SK-N-SH (cell line): ENCODE data around the gene RPS19. TPM values are rescaled to one million over a fixed set of nuclear protein-coding genes. Genes with fewer than 3 reads are reported as not detected.

Source experiments
- CTCF ChIA-PET: fragments of 300-600, 350-600 bp; formaldehyde crosslinking; extraction: SDS; loops from one replicate; lab custom pipeline; 2021; lab: Yijun Ruan, JAX
- POLR2A ChIA-PET: fragments of 350-600 bp; sonication (Branson Sonifier 250); formaldehyde crosslinking; extraction: SDS; loops from one replicate; lab custom pipeline; 2020; ENCODE audit warnings: antibody characterized with exemption, inconsistent platforms; lab: Yijun Ruan, JAX
- DNase-seq: peaks from one replicate; pipeline ENCODE4 v3.0.0; 2012
- H2AFZ ChIP-seq: fragments of 200-600 bp; sonication (generic); 2 replicates; pipeline ENCODE4 v1.8.1; 2016; ENCODE audit warnings: antibody characterized with exemption, mild to moderate bottlenecking, low read depth
- H3F3A ChIP-seq: fragments of 200-600 bp; sonication (generic); replicated peaks from 2 replicates; pipeline ENCODE3; 2016; ENCODE audit warnings: antibody characterized with exemption, mild to moderate bottlenecking; ENCODE audit not compliant: insufficient read depth
- H3K27ac ChIP-seq, 2 experiments: fragments of 200-500 bp in 1 of 2; fragments of 200-600 bp in 1 of 2; sonication (Bioruptor generic) in 1 of 2; sonication (generic), shearing (Covaris generic) in 1 of 2; 2 replicates each; pipeline versions ENCODE4 v1.5.1 to v1.6.1; 2014 to 2016; ENCODE audit warnings: low read depth in 2 of 2, inconsistent platforms in 1 of 2, low read length in 1 of 2, mild to moderate bottlenecking in 1 of 2, mixed read lengths in 1 of 2
- H3K27me3 ChIP-seq: fragments of 200-600 bp; sonication (generic), shearing (Covaris generic); 2 replicates; pipeline ENCODE4 v1.6.1; 2016; ENCODE audit warnings: mixed run types; ENCODE audit not compliant: insufficient read depth
- H3K36me3 ChIP-seq, 2 experiments: fragments of 200-500 bp in 1 of 2; fragments of 200-600 bp in 1 of 2; sonication (Bioruptor generic) in 1 of 2; sonication (generic) in 1 of 2; replicated peaks in 1 of 2; 2 replicates each; pipeline versions ENCODE3 to v1.5.1; 2014 to 2016; ENCODE audit warnings: low read length in 1 of 2, mild to moderate bottlenecking in 1 of 2; ENCODE audit not compliant: insufficient read depth in 2 of 2, control insufficient read depth in 1 of 2
- H3K4me1 ChIP-seq, 2 experiments: fragments of 200-500 bp in 1 of 2; fragments of 200-600 bp in 1 of 2; sonication (Bioruptor generic) in 1 of 2; sonication (generic), shearing (Covaris generic) in 1 of 2; 2 replicates each; pipeline versions ENCODE4 v1.5.1 to v1.6.1; 2014 to 2016; ENCODE audit warnings: low read depth in 1 of 2, low read length in 1 of 2, mixed run types in 1 of 2; ENCODE audit not compliant: insufficient read depth in 2 of 2, control insufficient read depth in 1 of 2
- H3K4me2 ChIP-seq: fragments of 200-600 bp; sonication (generic), shearing (Covaris generic); 2 replicates; pipeline ENCODE4 v1.6.1; 2017; ENCODE audit warnings: mixed run types
- H3K4me3 ChIP-seq, 2 experiments: fragments of 200-500 bp in 1 of 2; fragments of 200-600 bp in 1 of 2; sonication (Bioruptor generic) in 1 of 2; sonication (generic), shearing (Covaris generic) in 1 of 2; 2 replicates each; pipeline versions ENCODE4 v1.5.1 to v1.8.1; 2014 to 2016; ENCODE audit warnings: low read depth in 2 of 2, inconsistent platforms in 1 of 2, low read length in 1 of 2, mild to moderate bottlenecking in 1 of 2, mixed read lengths in 1 of 2, moderate library complexity in 1 of 2
- H3K79me2 ChIP-seq: fragments of 200-600 bp; sonication (generic); 2 replicates; pipeline ENCODE4 v1.8.1; 2017; ENCODE audit warnings: mild to moderate bottlenecking; ENCODE audit not compliant: insufficient read depth
- H3K9ac ChIP-seq: fragments of 200-600 bp; sonication (generic); 2 replicates; pipeline ENCODE4 v1.6.1; 2017; ENCODE audit warnings: mixed run types
- H3K9me2 ChIP-seq: fragments of 200-600 bp; sonication (generic); 2 replicates; pipeline ENCODE4 v1.6.1; 2017; ENCODE audit warnings: mixed run types
- H3K9me3 ChIP-seq: fragments of 200-600 bp; sonication (generic); 2 replicates; pipeline ENCODE4 v1.6.1; 2017; ENCODE audit warnings: mixed run types, mild to moderate bottlenecking, moderate library complexity
- H4K20me1 ChIP-seq: fragments of 200-600 bp; sonication (generic); 2 replicates; pipeline ENCODE4 v1.6.1; 2017; ENCODE audit warnings: mild to moderate bottlenecking, mixed run types; ENCODE audit not compliant: insufficient read depth
- FOXM1 ChIP-seq: IDR thresholded peaks from 2 replicates; pipeline ENCODE4 v1.4.0; 2012; ENCODE audit warnings: low read depth, mild to moderate bottlenecking
- GABPA ChIP-seq: IDR thresholded peaks from 2 replicates; pipeline ENCODE4 v1.4.0; 2012; ENCODE audit warnings: low read depth, mild to moderate bottlenecking
- GATA2 ChIP-seq: sonication (generic); formaldehyde crosslinking; IDR thresholded peaks from 2 replicates; pipeline ENCODE4 v1.5.0; 2020; ENCODE audit warnings: mild to moderate bottlenecking, missing genetic modification reagents
- NFIC ChIP-seq: IDR thresholded peaks from 2 replicates; pipeline ENCODE4 v1.4.0; 2012; ENCODE audit warnings: borderline replicate concordance
- NRF1 ChIP-seq: IDR thresholded peaks from 2 replicates; pipeline ENCODE4 v1.6.1; 2012; ENCODE audit warnings: low read depth, mild to moderate bottlenecking, low read length
- SIN3A ChIP-seq: IDR thresholded peaks from 2 replicates; pipeline ENCODE4 v1.6.1; 2012; ENCODE audit warnings: low read depth, mild to moderate bottlenecking, low read length, moderate library complexity, borderline replicate concordance
- TCF12 ChIP-seq: IDR thresholded peaks from 2 replicates; pipeline ENCODE4 v1.4.0; 2012
- USF1 ChIP-seq: IDR thresholded peaks from 2 replicates; pipeline ENCODE4 v1.4.0; 2012; ENCODE audit warnings: low read depth, borderline replicate concordance
- USF2 ChIP-seq: fragments of 150-350 bp; IDR thresholded peaks from 2 replicates; pipeline ENCODE4 v1.6.1; 2017; ENCODE audit warnings: antibody characterized with exemption, low read length, low read depth, borderline replicate concordance
- ZBTB33 ChIP-seq: IDR thresholded peaks from 2 replicates; pipeline ENCODE4 v1.4.0; 2012; ENCODE audit warnings: low read depth, borderline replicate concordance
- WGBS: methylation state at CpG from one replicate; pipeline ENCODE4 v1.1.6; 2017; ENCODE audit warnings: low lambda C conversion rate; 5-methylcytosine and 5-hydroxymethylcytosine counted together
- polyA plus RNA-seq, 3 experiments: library from polyadenylated mRNA; depleted of rRNA; stranded (reverse); fragments of >200 nt; gene quantifications; 2 replicates each; pipeline ENCODE4 v1.2.3, GENCODE V29; 2012
- TF ChIP-seq, protein P1 (sequence below): IDR thresholded peaks from 2 replicates; pipeline ENCODE4 v1.6.1; 2012; ENCODE audit warnings: mild to moderate bottlenecking, low read depth, low read length, moderate library complexity
- TF ChIP-seq, protein P2 (sequence below): IDR thresholded peaks from 2 replicates; pipeline ENCODE4; 2012
- TF ChIP-seq, protein P3 (sequence below): fragments of 150-350 bp; IDR thresholded peaks from 2 replicates; pipeline ENCODE4 v1.6.1; 2016; ENCODE audit warnings: mild to moderate bottlenecking, low read depth, low read length
- TF ChIP-seq, protein P4 (sequence below): fragments of 200-600 bp; sonication (generic); IDR thresholded peaks from 2 replicates; pipeline ENCODE4 v1.6.1; 2017; ENCODE audit warnings: antibody characterized with exemption, mild to moderate bottlenecking, moderate library complexity

Gene RPS19
- polyA plus RNA-seq, 1 of the 3 experiments (the other 2 are of a cell fraction) = 2,819 TPM

DNA sequence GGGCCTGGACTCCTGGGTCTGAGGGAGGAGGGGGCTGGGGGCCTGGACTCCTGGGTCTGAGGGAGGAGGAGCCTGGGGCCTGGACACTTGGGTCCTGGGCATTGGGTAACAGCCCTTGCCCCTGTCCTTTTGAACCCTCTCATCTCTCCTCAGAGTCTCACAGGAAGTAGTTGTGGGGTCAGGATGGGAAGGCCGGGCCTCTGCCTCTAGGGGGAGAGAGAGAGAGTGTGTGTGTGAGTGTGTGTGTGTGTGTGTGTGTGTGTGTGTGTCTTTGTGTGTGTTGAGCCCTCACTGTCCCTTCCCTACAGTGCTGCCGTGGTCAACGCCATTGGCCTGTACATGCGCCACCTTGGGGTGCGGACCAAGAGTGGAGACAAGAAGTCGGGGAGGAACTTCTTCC lies 33.8 kb downstream of the RPS19 start (continued):
- TF ChIP-seq, protein P1, sequence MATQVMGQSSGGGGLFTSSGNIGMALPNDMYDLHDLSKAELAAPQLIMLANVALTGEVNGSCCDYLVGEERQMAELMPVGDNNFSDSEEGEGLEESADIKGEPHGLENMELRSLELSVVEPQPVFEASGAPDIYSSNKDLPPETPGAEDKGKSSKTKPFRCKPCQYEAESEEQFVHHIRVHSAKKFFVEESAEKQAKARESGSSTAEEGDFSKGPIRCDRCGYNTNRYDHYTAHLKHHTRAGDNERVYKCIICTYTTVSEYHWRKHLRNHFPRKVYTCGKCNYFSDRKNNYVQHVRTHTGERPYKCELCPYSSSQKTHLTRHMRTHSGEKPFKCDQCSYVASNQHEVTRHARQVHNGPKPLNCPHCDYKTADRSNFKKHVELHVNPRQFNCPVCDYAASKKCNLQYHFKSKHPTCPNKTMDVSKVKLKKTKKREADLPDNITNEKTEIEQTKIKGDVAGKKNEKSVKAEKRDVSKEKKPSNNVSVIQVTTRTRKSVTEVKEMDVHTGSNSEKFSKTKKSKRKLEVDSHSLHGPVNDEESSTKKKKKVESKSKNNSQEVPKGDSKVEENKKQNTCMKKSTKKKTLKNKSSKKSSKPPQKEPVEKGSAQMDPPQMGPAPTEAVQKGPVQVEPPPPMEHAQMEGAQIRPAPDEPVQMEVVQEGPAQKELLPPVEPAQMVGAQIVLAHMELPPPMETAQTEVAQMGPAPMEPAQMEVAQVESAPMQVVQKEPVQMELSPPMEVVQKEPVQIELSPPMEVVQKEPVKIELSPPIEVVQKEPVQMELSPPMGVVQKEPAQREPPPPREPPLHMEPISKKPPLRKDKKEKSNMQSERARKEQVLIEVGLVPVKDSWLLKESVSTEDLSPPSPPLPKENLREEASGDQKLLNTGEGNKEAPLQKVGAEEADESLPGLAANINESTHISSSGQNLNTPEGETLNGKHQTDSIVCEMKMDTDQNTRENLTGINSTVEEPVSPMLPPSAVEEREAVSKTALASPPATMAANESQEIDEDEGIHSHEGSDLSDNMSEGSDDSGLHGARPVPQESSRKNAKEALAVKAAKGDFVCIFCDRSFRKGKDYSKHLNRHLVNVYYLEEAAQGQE = no peak
- no peak for TF ChIP-seq ZBTB33
- no peak for TF ChIP-seq GABPA
- no peak for TF ChIP-seq TCF12
- no peak for TF ChIP-seq NRF1
- no peak for TF ChIP-seq GATA2
- no peak for TF ChIP-seq SIN3A
- TF ChIP-seq, protein P2, sequence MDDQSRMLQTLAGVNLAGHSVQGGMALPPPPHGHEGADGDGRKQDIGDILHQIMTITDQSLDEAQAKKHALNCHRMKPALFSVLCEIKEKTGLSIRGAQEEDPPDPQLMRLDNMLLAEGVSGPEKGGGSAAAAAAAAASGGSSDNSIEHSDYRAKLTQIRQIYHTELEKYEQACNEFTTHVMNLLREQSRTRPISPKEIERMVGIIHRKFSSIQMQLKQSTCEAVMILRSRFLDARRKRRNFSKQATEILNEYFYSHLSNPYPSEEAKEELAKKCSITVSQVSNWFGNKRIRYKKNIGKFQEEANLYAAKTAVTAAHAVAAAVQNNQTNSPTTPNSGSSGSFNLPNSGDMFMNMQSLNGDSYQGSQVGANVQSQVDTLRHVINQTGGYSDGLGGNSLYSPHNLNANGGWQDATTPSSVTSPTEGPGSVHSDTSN = no peak
- no peak for TF ChIP-seq NFIC
- TF ChIP-seq USF2 = no peak

GRCh38 chr19:41894350-41894749 lies 34.3 kb downstream of the RPS19 start:
- Histone ChIP-seq H2AFZ (no peak overlapping the region), H3K36me3 (peaks cover 18 to 45% of the 10 kb centered on the region in 2 experiments), H3K4me3 (no peak overlapping the region), H3K9me2 (no peaks in the 10 kb centered on the region), H3F3A (no peaks in the 10 kb centered on the region), H3K4me2 (no peak overlapping the region), H3K27me3 (no peaks in the 10 kb centered on the region), H3K4me1 (no peaks in the 10 kb centered on the region), H3K9ac (no peak overlapping the region), H3K27ac (no peak overlapping the region), H3K79me2 (0 out of 2 replicates have a peak, but pooled peaks cover 3% of the 10 kb centered on the region), H4K20me1 (peaks cover 8% of the 10 kb centered on the region; the same call in 1 of the 2 replicates), H3K9me3 (no peaks in the 10 kb centered on the region)
- POLR2A ChIA-PET = no interaction called here
- CTCF ChIA-PET = interaction anchor here (0.7 kb wide), 1 partner anchor 153 kb away, joined by 3 read pairs; no protein-coding TSS in a partner anchor
- WGBS = 91% methylated on average over 13 of the region's 14 CpGs
- no peak for DNase-seq
- TF ChIP-seq, protein P3, sequence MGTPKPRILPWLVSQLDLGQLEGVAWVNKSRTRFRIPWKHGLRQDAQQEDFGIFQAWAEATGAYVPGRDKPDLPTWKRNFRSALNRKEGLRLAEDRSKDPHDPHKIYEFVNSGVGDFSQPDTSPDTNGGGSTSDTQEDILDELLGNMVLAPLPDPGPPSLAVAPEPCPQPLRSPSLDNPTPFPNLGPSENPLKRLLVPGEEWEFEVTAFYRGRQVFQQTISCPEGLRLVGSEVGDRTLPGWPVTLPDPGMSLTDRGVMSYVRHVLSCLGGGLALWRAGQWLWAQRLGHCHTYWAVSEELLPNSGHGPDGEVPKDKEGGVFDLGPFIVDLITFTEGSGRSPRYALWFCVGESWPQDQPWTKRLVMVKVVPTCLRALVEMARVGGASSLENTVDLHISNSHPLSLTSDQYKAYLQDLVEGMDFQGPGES = no peak
- TF ChIP-seq USF1 (no peak), FOXM1 (no peak)
- TF ChIP-seq, protein P4, sequence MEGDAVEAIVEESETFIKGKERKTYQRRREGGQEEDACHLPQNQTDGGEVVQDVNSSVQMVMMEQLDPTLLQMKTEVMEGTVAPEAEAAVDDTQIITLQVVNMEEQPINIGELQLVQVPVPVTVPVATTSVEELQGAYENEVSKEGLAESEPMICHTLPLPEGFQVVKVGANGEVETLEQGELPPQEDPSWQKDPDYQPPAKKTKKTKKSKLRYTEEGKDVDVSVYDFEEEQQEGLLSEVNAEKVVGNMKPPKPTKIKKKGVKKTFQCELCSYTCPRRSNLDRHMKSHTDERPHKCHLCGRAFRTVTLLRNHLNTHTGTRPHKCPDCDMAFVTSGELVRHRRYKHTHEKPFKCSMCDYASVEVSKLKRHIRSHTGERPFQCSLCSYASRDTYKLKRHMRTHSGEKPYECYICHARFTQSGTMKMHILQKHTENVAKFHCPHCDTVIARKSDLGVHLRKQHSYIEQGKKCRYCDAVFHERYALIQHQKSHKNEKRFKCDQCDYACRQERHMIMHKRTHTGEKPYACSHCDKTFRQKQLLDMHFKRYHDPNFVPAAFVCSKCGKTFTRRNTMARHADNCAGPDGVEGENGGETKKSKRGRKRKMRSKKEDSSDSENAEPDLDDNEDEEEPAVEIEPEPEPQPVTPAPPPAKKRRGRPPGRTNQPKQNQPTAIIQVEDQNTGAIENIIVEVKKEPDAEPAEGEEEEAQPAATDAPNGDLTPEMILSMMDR = no peak
